GM23248 (cell line): ENCODE results near the gene PPP1R1B. TPM values are rescaled to one million over a fixed set of nuclear protein-coding genes. Genes with fewer than 3 reads are reported as not detected.

ENCODE experiments used
- DNase-seq: peaks from one replicate; pipeline ENCODE4 v3.0.0-alpha.2; 2015
- H2AFZ ChIP-seq: fragments of 200-600 bp; sonication (generic); 2 replicates; pipeline ENCODE4 v1.6.1; 2016; ENCODE audit warnings: antibody characterized with exemption
- H3F3A ChIP-seq: fragments of 200-600 bp; sonication (generic); 2 replicates; pipeline ENCODE4 v1.6.1; 2016; ENCODE audit warnings: mild to moderate bottlenecking, antibody characterized with exemption, mixed run types; ENCODE audit not compliant: insufficient read depth
- H3K27ac ChIP-seq: fragments of 200-600 bp; sonication (generic); 2 replicates; pipeline ENCODE4 v1.5.1; 2016; ENCODE audit warnings: mild to moderate bottlenecking
- H3K27me3 ChIP-seq: fragments of 200-600 bp; sonication (generic); replicated peaks from 2 replicates; pipeline ENCODE4 v1.6.1; 2016; ENCODE audit warnings: mild to moderate bottlenecking; ENCODE audit not compliant: insufficient read depth
- H3K36me3 ChIP-seq: fragments of 200-600 bp; sonication (generic); 2 replicates; pipeline ENCODE4 v1.6.1; 2016; ENCODE audit warnings: low read depth, mild to moderate bottlenecking
- H3K4me1 ChIP-seq: fragments of 200-600 bp; sonication (generic); 2 replicates; pipeline ENCODE4 v1.6.1; 2016; ENCODE audit warnings: mild to moderate bottlenecking; ENCODE audit not compliant: insufficient read depth
- H3K4me2 ChIP-seq: fragments of 200-600 bp; sonication (generic); one replicate; pipeline ENCODE4 v1.6.1; 2016; ENCODE audit warnings: mild to moderate bottlenecking; ENCODE audit not compliant: unreplicated experiment
- H3K4me3 ChIP-seq: fragments of 200-600 bp; sonication (generic); 2 replicates; pipeline ENCODE4 v1.5.1; 2016; ENCODE audit warnings: mild to moderate bottlenecking
- H3K79me2 ChIP-seq: fragments of 200-600 bp; sonication (generic); 2 replicates; pipeline ENCODE4 v1.6.1; 2016; ENCODE audit warnings: mild to moderate bottlenecking; ENCODE audit not compliant: insufficient read depth
- H3K9ac ChIP-seq: fragments of 200-600 bp; sonication (generic); 2 replicates; pipeline ENCODE4 v1.6.1; 2016; ENCODE audit warnings: mild to moderate bottlenecking
- H3K9me2 ChIP-seq: fragments of 200-600 bp; sonication (generic); 2 replicates; pipeline ENCODE4 v1.6.1; 2016; ENCODE audit warnings: mixed run types, mild to moderate bottlenecking, moderate library complexity; ENCODE audit not compliant: insufficient read depth
- H3K9me3 ChIP-seq: fragments of 200-600 bp; sonication (generic); one replicate; pipeline ENCODE4 v1.6.1; 2017; ENCODE audit warnings: low read depth
- H4K20me1 ChIP-seq: fragments of 200-600 bp; sonication (generic); 2 replicates; pipeline ENCODE4 v1.6.0; 2016; ENCODE audit not compliant: insufficient read depth
- EZH2 ChIP-seq: fragments of 200-600 bp; sonication (generic); IDR thresholded peaks from 2 replicates; pipeline ENCODE4 v1.6.1; 2018; ENCODE audit warnings: antibody characterized with exemption, mild to moderate bottlenecking; ENCODE audit not compliant: insufficient read depth, poor library complexity, severe bottlenecking
- EZH2phosphoT487 ChIP-seq: fragments of 200-600 bp; sonication (generic); IDR thresholded peaks from 2 replicates; pipeline ENCODE4 v1.6.1; 2018; ENCODE audit warnings: antibody characterized with exemption, moderate library complexity, mild to moderate bottlenecking, low read depth; ENCODE audit not compliant: insufficient read depth
- WGBS, 2 experiments: methylation state at CpG; one replicate each; pipeline ENCODE4 v1.1.6; 2015 to 2017; ENCODE audit warnings: low lambda C conversion rate in 2 of 2, low coverage in 1 of 2; ENCODE audit errors: missing lambda C conversion rate in 2 of 2; 5-methylcytosine and 5-hydroxymethylcytosine counted together
- in situ Hi-C: fragments of 300-500 bp; cut with MboI; formaldehyde crosslinking; loops from 2 replicates; pipeline ENCODE4 v1.15.0; 2020
- polyA plus RNA-seq: library from polyadenylated mRNA; unstranded; fragments of >200 nt; fragmentation: Nextera tagmentation; extraction: Ambion mirVana; gene quantifications from 2 replicates; pipeline ENCODE4 v1.2.1, GENCODE V29; 2016
- total RNA-seq: library from RNA; depleted of rRNA; stranded (reverse); fragments of >200 nt; shearing (Covaris generic); gene quantifications from 2 replicates; pipeline ENCODE4 v1.2.3, GENCODE V29; 2014

The PPP1R1B gene
- total and polyA plus RNA-seq, 2 experiments from 2014 or later, result not detected

DNA sequence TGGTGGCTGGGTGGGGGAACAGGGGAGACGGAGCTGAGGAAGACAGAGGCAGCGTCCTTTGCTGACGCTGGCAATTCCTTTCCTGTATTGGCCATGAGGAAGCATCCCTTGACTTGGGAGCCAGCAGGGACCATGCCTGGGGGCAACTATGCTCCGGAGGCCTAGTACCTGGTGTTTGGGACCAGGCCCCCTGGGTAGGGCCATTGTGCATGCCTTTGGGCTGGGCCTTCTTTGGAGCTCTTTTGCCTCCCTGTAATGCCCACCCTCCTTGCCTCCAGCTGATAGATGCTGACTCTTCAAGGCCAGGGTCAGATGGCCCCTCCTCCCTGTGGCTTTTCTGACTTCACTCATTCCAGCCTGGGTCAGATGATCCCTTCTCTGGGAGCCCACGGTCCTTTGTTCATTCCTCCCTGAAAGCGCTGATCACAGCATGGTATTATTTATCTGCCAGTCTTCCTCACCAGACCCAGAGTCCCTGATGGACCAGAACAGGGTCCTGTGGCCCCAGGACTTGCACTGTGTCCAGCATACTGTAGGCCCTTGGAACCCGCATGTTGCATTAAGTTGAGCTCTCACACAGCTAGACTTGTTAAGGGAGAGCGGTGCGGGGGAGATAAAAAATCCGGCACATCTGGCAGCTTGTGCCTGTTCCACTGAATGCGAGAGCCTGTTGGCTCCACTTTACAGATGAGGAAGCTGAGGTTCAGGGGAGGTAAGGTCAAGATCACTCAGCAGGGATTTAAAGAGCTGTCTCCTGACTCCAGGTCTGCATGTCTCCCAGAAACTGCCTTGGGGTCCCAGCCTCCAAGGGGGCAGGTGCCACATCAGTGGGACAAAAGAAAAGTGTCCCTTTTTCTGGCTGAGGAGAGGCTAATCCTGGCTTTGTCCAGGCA lies 13.1 kb downstream of the PPP1R1B start:
- peaks cover 76% of the 10 kb centered on the region for H3K79me2 ChIP-seq
- H3F3A ChIP-seq, result no peaks in the 10 kb centered on the region
- no peak overlapping the region for H3K27ac ChIP-seq
- no peaks in the 10 kb centered on the region for H4K20me1 ChIP-seq
- H3K4me3 ChIP-seq, result no peak overlapping the region
- H3K27me3 ChIP-seq, result no peaks in the 10 kb centered on the region
- H3K9me3 ChIP-seq, result no peaks in the 10 kb centered on the region
- no peaks in the 10 kb centered on the region for H3K36me3 ChIP-seq
- peaks cover 24% of the 10 kb centered on the region for H3K4me1 ChIP-seq
- no peak overlapping the region for H2AFZ ChIP-seq
- 91 to 92% methylated on average over 11 of the region's 11 CpGs for WGBS, 2 experiments
- H3K4me2 ChIP-seq, result no peak overlapping the region
- no peak for DNase-seq
- H3K9ac ChIP-seq, result no peak overlapping the region
- no peak for TF ChIP-seq EZH2phosphoT487
- no peak for TF ChIP-seq EZH2
- in situ Hi-C loops, result no loop called here
- H3K9me2 ChIP-seq, result no peaks in the 10 kb centered on the region

DNA sequence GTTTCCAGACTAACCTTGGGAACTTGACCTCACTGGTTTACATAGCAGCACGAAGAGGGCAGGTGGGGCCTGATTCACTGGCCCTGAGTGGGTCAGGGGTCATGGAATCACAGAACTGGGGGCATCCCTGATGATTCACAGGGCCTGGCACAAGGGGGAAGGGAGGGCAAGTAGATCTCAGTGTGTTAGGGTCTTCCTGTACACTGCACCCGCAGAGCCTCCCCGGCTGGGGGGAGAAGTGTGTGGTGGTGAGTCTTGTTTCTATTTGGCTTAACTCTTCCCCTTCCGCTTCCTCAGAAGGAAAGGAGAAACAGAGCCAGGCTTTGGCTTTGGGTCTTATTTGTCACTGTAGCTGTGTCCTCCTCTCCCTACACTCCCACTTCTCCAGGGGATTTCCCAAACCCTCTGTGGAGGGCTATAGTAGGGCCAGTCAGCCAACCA lies 13.9 kb downstream of the PPP1R1B start:
- H3K79me2 ChIP-seq, result peaks cover 84% of the 10 kb centered on the region
- peaks cover 24% of the 10 kb centered on the region for H3K4me1 ChIP-seq
- no peak overlapping the region for H2AFZ ChIP-seq
- no peaks in the 10 kb centered on the region for H3K9me3 ChIP-seq
- H3K9ac ChIP-seq, result no peak overlapping the region
- DNase-seq, result no peak
- H3F3A ChIP-seq, result no peaks in the 10 kb centered on the region
- H3K27ac ChIP-seq, result no peak overlapping the region
- no peaks in the 10 kb centered on the region for H3K27me3 ChIP-seq
- TF ChIP-seq EZH2 (no peak), EZH2phosphoT487 (no peak)
- H4K20me1 ChIP-seq, result no peaks in the 10 kb centered on the region
- 35 to 39% methylated on average over 4 of the region's 4 CpGs for WGBS, 2 experiments
- no peaks in the 10 kb centered on the region for H3K36me3 ChIP-seq
- no peaks in the 10 kb centered on the region for H3K9me2 ChIP-seq
- H3K4me3 ChIP-seq, result no peak overlapping the region
- in situ Hi-C loops, result no loop called here
- no peak overlapping the region for H3K4me2 ChIP-seq

DNA sequence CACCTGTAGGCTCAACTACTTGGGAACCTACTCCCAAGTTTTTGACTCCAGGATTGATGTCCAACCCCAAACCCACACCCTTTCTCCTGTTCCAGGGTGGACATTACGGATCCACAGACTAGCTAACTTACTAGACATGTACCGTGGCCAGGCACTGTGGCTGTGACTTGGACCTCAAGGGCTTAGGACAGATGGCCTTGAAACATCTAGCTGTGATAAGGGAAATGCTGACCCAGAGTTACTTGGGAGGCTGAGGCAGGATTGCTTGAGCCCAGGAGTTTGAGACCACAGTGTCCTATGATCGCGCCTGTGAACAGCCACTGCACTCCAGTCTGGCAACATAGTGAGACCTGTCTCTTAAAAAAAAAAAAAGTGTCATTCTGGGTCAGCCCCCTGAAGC lies 14.3 kb downstream of the PPP1R1B start:
- Histone ChIP-seq H3K36me3 (no peaks in the 10 kb centered on the region), H3K27ac (no peak overlapping the region), H3K4me2 (no peak overlapping the region), H2AFZ (no peak overlapping the region), H3K9me3 (no peaks in the 10 kb centered on the region), H4K20me1 (0 out of 2 replicates have a peak, but pooled peaks cover 2% of the 10 kb centered on the region), H3K9me2 (no peaks in the 10 kb centered on the region), H3F3A (no peaks in the 10 kb centered on the region), H3K9ac (no peak overlapping the region), H3K4me1 (peaks cover 24% of the 10 kb centered on the region), H3K79me2 (peaks cover 89% of the 10 kb centered on the region), H3K27me3 (no peaks in the 10 kb centered on the region), H3K4me3 (no peak overlapping the region)
- no peak for DNase-seq
- whole genome bisulfite sequencing, 2 experiments, result 98 to 100% methylated on average over 4 of the region's 4 CpGs
- in situ Hi-C loops, result no loop called here
- no peak for TF ChIP-seq EZH2
- no peak for TF ChIP-seq EZH2phosphoT487

DNA sequence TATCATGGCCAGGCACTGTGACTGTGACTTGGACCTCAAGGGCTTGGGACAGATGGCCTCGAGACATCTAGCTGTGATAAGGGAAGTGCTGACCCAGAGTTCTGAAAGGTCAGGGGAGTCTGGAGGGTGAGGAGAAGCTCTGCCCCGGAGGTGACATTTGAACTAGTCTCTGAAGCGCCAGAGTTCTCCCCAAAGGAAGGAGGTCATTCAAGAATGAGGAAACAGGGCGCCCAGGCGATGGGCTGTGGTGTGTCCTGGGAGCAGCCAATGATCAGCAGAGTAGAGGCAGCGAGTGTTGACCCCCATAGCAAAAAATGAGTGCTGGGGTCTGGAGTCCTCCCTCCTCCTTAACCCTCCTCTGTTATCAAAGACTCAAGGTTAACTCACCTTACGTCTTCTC lies 15.1 kb downstream of the PPP1R1B start:
- no peak for TF ChIP-seq EZH2
- Histone ChIP-seq H3F3A (no peaks in the 10 kb centered on the region), H3K4me1 (peaks cover 19% of the 10 kb centered on the region), H3K9ac (no peak overlapping the region), H2AFZ (no peak overlapping the region), H3K9me2 (no peaks in the 10 kb centered on the region), H3K9me3 (no peaks in the 10 kb centered on the region), H3K27ac (no peak overlapping the region), H3K36me3 (no peaks in the 10 kb centered on the region), H3K4me2 (no peak overlapping the region), H3K4me3 (no peak overlapping the region), H3K27me3 (no peaks in the 10 kb centered on the region), H3K79me2 (peaks cover 97% of the 10 kb centered on the region), H4K20me1 (0 out of 2 replicates have a peak, but pooled peaks cover 2% of the 10 kb centered on the region)
- in situ Hi-C loops, result no loop called here
- no peak for DNase-seq
- whole genome bisulfite sequencing, 2 experiments, result 89% methylated on average over 7 of the region's 7 CpGs
